ENCODE results near the gene NPIPA5.
"Not testable (repeated sequence)": the region's sequence is repeated elsewhere in the genome, so short reads cannot be mapped to it uniquely, and the experiment has no call there.

The NPIPA5 gene

GRCh38 chr16:15378194-15378593 lies at the start of gene NPIPA5:
Gene NPIPA5, minus strand, starts transcription at chr16:15378294. Its CDS starts 0 bp downstream, at chr16:15378294.
- not testable (repeated sequence) for FAIRE-seq; DNase-seq (ENCODE audit: insufficient read length, low spot score)

DNA sequence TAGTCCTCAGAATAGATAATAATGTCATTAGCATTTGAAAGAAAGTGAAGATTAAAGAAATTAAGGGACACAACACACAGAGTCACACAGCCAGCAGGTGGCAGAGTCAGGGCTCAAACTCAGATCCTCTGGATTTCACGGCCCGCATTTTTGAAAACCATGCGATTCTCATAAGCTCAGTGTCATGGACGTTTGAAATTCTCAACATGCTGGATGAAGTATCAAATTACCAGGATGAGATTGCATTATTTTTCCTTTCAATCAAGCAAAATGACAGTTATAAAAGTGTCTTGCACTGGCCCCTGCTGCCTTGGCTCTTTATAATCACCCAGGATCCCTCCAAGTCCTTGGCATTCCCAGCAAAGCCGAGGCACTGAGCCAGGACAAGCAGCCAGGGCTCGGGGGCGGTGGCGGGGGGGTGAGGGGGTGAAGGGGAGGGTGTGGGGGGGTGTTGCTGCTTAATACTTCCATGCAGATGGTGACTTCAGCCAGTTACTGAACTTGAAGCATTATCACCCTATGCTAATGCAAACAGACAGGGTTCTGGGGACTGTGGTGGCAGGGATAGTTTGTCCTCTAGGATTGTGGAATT lies 49.6 kb upstream of the NPIPA5 start:
- TF ChIP-seq, protein P1, sequence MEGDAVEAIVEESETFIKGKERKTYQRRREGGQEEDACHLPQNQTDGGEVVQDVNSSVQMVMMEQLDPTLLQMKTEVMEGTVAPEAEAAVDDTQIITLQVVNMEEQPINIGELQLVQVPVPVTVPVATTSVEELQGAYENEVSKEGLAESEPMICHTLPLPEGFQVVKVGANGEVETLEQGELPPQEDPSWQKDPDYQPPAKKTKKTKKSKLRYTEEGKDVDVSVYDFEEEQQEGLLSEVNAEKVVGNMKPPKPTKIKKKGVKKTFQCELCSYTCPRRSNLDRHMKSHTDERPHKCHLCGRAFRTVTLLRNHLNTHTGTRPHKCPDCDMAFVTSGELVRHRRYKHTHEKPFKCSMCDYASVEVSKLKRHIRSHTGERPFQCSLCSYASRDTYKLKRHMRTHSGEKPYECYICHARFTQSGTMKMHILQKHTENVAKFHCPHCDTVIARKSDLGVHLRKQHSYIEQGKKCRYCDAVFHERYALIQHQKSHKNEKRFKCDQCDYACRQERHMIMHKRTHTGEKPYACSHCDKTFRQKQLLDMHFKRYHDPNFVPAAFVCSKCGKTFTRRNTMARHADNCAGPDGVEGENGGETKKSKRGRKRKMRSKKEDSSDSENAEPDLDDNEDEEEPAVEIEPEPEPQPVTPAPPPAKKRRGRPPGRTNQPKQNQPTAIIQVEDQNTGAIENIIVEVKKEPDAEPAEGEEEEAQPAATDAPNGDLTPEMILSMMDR (IDR thresholded peaks at IDR 0.05; ENCODE audit: insufficient read depth, missing control alignments): peak; percentile 58
- no peak for FAIRE-seq
- peak; percentile 36 for DNase-seq (ENCODE audit: insufficient read length, low spot score)

DNA sequence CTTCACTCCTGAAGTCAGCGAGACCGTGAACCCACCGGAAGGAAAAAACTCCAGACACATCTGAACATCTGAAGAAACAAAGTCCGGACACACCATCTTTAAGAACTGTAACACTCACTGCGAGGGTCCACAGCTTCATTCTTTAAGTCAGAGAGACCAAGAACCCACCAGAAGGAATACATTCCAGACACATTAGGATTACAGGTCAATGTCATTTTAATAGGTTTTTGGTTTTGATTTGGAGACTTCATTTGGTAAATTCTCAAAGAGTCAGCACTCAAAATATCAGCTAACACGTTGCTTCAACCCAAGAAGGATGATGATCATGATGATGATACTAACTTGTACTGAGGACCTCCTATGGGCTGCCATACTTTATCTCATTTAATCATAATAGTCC lies 48.7 kb upstream of the NPIPA5 start:
- DNase-seq (ENCODE audit: insufficient read length, low spot score): no peak
- FAIRE-seq: no peak
- TF ChIP-seq, protein P1 (IDR thresholded peaks at IDR 0.05; ENCODE audit: insufficient read depth, missing control alignments): no peak

- TF ChIP-seq, protein P1 (IDR thresholded peaks at IDR 0.05; ENCODE audit: insufficient read depth, missing control alignments): no peak
- no peak for DNase-seq (ENCODE audit: insufficient read length, low spot score)
- no peak for FAIRE-seq
Measured at GRCh38 chr16:15425861-15426260, 47.8 kb upstream of the NPIPA5 start.

DNA sequence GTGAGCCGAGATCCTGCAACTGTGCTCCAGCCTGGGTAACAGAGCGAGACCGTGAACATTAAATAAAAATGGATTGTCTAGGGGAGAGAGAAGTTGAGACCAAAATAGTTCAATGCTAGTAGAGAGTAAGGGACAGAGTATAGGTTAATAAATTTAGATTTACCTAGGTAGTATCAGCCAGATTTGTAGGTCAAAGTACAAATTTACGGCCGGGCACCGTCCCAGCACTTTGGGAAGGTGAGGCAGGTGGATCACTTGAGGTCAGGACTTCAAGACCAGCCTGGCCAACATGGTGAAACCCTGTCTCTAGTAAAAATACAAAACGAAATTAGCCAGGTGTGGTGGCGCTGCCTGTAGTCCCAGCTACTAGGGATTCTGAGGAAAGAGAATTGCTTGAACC lies 44.1 kb upstream of the NPIPA5 start:
- DNase-seq (ENCODE audit: insufficient read length, low spot score): no peak
- TF ChIP-seq, protein P1 (IDR thresholded peaks at IDR 0.05; ENCODE audit: insufficient read depth, missing control alignments): no peak
- FAIRE-seq: no peak

DNA sequence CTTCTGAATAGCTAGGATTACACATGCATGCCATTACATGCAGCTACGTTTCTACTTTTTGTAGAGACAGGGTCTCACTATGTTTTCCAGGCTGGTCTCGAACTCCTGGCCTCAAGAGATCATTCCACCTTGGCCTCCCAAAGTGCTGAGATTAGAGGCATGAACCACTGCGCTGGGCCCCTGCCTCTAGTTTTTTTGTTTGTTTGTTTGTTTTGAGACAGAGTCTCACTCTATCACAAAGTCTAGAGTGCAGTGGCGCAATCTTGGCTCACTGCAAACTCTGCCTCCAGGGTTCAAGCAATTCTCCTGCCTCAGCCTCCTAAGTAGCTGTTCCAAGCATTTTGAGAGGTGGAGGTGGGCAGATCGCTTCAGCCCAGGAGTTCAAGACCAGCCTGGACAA lies 43.6 kb upstream of the NPIPA5 start:
- not testable (repeated sequence) for FAIRE-seq; DNase-seq (ENCODE audit: insufficient read length, low spot score)

- DNase-seq (ENCODE audit: insufficient read length, low spot score) (no peak), FAIRE-seq (no peak)
- TF ChIP-seq, protein P1 (IDR thresholded peaks at IDR 0.05; ENCODE audit: insufficient read depth, missing control alignments): no peak
Measured at GRCh38 chr16:15418206-15418605, 40.1 kb upstream of the NPIPA5 start.

- no peak for DNase-seq (ENCODE audit: insufficient read length, low spot score)
- no peak for FAIRE-seq
- TF ChIP-seq, protein P1 (IDR thresholded peaks at IDR 0.05; ENCODE audit: insufficient read depth, missing control alignments): no peak
Measured at GRCh38 chr16:15417197-15417596, 39.1 kb upstream of the NPIPA5 start.
